Measurements from ENCODE around the gene EFHD1.
"Not testable (repeated sequence)": the region's sequence is repeated elsewhere in the genome, so short reads cannot be mapped to it uniquely, and the experiment has no call there.

The EFHD1 gene

GRCh38 chr2:232689152-232689910 lies 55.9 kb downstream of the EFHD1 start:
- DNase-seq (ENCODE audit: low read depth in 1 of 2, low spot score in 1 of 2) = no peak

DNA sequence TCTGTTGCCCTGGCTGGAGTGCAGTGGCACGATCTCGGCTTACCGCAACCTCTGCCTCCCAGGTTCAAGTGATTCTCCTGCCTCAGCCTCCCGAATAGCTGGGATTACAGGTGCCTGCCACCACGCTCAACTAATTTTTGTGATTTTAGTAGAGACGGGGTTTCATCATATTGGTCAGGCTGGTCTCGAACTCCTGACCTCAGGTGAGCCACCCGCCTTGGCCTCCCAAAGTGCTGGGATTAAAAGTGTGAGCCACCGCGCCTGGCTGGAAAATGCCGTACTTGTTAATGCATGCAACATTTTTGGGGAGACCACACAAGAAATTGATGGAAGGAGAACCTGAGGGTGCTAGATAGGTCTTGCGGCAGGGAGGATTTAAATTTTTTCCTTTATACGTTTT lies 57.7 kb downstream of the EFHD1 start:
- not testable (repeated sequence) for DNase-seq (ENCODE audit: low read depth in 1 of 2, low spot score in 1 of 2)

DNA sequence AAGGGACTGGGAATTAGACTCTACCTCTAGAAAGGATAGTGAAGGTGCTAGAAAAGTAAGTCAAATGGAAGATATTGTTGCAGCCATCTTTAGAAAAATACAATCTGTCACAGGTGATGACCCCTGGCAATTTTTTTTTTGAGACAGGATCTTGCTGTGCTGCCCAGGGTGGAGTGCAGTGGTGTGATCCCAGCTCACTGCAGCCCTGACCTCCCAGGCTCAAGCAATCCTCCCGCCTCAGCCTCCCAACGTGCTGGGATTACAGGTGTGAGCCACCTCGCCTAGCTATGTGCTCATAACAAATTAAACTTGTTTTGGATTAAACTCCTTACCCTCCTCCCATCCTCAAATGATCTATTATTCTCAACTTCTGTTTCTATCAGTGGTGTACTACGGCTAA lies 59.9 kb downstream of the EFHD1 start:
- no peak for DNase-seq (ENCODE audit: low read depth in 1 of 2, low spot score in 1 of 2)

DNA sequence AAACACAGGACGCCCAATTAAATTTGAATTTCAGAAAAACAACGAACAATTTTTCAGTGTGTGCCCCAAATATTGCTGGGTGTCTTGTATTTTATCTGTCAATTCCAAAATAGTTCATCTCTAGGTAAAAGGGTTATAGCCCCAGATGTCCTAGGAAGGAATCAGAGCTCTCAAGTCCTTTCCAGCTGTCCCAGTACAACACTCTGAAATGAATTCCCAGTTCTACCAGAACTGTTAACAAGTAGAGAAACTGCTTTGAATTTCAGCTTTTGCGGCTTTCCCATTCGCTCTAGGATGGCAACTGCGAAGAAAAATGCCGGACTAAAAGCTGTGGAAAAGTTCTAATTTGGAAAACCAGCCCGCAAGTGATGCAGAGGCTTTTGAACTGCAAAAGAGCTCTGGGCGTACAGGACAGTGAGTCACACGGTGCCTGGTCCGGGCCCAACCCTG lies 63.2 kb downstream of the EFHD1 start:
- no peak for DNase-seq (ENCODE audit: low read depth in 1 of 2, low spot score in 1 of 2)

DNA sequence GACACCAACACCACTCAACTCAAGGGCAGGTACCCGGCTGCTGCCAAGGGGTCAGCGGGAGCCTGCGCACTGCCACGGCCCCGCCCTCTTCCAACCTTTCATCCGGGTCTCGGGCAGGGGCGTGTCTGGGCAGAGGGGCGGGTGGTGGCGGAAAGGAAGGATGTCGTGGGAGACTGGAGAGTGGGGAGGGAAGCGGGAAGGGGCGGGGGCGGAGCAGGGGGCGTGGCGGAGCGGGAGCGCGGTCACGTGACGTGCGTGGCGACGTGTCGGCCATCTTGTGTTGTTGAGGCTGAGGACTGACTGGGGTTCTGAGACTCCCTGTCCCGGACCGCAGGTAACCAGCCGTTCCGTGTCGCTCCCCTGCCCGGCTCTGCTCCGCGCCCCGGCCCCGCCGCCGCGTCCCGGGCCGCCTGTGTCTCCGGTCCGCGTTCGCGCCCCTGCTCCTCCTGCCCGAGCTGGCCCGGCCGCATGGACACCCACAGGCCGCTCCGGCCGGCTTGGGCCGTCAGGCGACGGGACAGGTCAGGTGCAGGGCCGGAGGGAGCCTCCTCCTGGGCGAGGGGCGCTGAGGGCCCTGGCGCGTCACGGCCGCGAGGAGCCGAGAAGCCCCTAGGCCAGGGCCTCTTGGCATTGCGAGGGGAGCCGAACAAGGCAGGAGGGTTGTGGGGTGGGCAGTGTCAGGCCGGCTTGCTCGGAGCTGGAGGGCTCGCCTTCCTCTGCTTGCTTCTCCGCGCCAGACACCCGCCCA lies 63.8 kb downstream of the EFHD1 start, which contains the start of gene GIGYF2:
TSS of gene GIGYF2 (plus strand) at position 273 of the 748 bp plus-strand sequence. CDS start 37,867 bp downstream, outside the sequence.
- peak; percentile 89 to 91 for DNase-seq (ENCODE audit: low read depth in 1 of 2, low spot score in 1 of 2)

GRCh38 chr2:232697807-232698110 lies 64.4 kb downstream of the EFHD1 start:
- no peak for DNase-seq (ENCODE audit: low read depth in 1 of 2, low spot score in 1 of 2)

GRCh38 chr2:232698556-232699091 lies 65.2 kb downstream of the EFHD1 start:
- DNase-seq (ENCODE audit: low read depth in 1 of 2, low spot score in 1 of 2) = no peak

DNA sequence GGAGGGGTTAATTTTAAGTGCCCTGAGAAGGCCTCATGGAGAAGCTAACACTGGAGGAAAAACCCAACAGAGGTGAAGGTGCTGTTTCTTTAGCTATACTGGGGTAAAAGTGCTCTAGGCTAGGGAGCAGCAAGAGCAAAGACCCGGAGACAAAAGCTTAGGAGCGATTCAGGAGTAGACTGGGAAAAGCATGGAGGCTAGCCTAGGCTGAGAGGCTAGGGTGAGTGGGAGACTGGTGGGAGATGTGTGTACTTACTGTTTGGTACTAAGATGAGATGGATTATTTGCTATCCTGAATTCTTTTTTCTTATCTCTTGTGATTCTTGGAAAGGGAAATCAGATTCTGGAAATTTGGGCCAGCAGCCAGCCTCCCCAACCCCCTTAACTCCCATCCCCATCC lies 65.7 kb downstream of the EFHD1 start:
- DNase-seq (ENCODE audit: low read depth in 1 of 2, low spot score in 1 of 2) = no peak

GRCh38 chr2:232700154-232700553 lies 66.8 kb downstream of the EFHD1 start:
- DNase-seq (ENCODE audit: low read depth in 1 of 2, low spot score in 1 of 2) = no peak

DNA sequence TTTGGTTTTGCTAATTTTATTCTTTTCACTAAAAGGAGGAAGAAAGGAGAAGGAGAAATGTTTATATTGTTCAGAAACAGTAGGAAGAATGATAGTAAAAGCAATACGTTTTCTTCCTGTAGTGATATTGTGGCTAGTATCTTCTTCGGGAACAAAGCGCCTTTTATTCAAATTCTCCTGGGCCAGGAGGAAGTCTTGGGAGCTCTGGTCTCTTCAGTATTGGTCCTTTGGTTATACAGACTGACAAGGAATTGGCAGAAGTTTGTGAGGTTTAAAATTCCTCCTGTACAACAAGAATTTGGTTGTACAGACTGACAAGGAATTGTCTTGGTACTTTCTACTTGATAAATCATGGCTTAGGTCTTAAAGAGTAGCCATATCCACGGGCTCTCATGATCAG lies 73.7 kb downstream of the EFHD1 start:
- DNase-seq (ENCODE audit: low read depth in 1 of 2, low spot score in 1 of 2) = no peak

DNA sequence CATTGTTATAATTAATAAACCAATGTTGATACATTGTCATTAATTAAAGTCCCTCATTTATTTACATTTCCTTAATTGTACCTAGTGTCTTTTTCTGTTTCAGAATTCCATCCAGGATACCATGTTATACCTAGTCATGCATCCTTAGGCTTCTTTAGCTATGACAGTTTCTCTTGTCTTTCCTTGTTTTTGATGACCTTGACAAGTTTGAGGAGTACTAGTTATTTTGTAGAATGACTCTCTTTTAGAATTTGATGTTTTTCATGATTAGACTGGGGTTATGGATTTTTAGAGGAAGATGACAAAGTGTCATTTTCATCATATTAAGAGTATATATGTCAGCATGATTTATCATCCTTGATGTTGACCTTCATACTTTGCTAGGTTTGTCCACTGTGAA lies 80.1 kb downstream of the EFHD1 start:
- DNase-seq (ENCODE audit: low read depth in 1 of 2, low spot score in 1 of 2) = no peak

DNA sequence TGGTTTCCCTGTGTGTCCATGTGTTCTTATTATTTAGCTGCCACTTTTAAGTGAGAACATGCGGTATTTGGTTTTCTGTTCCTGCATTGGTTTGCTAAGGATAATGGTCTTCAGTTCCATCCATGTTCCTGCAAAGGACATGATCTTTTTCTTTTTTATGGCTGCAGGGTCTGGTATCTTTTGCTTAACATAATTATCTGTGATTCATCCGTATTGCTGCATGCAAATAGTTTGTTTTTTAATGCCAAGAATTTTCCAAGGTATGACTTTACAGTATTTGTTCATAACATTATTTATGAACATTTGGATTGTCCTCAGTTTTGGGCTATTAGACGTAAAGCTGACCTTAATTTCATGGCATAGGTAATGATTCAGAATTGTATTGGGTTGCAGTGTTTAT lies 81.6 kb downstream of the EFHD1 start:
- DNase-seq (ENCODE audit: low read depth in 1 of 2, low spot score in 1 of 2) = no peak

GRCh38 chr2:232720056-232720455 lies 86.7 kb downstream of the EFHD1 start:
- DNase-seq (ENCODE audit: low read depth in 1 of 2, low spot score in 1 of 2) = not testable (repeated sequence)

- no peak for DNase-seq (ENCODE audit: low read depth in 1 of 2, low spot score in 1 of 2)
These were observed 87.9 kb downstream of the EFHD1 start for GRCh38 chr2:232721261-232721660.

GRCh38 chr2:232721882-232722281 lies 88.5 kb downstream of the EFHD1 start:
- DNase-seq (ENCODE audit: low read depth in 1 of 2, low spot score in 1 of 2) = no peak

DNA sequence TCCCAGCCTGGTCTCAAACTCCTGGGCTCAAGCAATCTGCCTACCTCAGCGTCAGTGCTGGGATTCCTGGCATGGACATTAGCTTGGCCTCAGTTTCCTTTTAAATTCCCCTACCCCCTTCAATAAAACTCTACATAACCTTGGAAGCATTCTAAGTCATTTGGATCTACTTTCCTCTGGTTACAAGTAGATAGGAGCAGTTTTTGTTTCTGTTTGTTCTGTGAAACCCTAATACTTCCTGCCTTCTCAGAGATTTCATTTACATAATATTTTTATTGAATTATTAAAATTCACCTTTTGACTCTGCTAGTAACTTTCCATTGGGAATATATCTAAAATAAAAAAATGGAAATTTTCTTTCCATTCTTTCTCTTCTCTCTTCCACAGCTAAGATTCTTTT lies 89.6 kb downstream of the EFHD1 start:
- DNase-seq (ENCODE audit: low read depth in 1 of 2, low spot score in 1 of 2) = no peak

GRCh38 chr2:232728785-232729184 lies 95.4 kb downstream of the EFHD1 start:
- no peak for DNase-seq (ENCODE audit: low read depth in 1 of 2, low spot score in 1 of 2)

DNA sequence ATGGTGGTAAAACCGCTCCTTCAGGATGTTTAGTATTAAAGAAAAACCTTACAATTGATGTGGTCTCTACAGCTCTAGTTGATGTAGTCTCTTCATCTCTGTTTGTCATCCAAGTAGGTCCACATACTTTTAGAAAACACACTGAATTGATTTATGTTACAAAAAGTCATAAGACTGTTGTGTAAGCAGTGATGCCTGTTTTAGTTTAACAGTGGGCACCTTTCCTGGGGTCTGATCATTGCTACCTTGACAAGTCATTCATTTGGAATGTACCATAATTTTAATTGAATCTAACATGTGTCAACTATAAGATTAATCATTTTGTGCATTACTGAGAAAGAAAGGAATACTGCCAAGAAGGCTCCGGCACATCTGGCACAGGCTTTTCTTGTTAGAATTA lies 98.1 kb downstream of the EFHD1 start:
- DNase-seq (ENCODE audit: low read depth in 1 of 2, low spot score in 1 of 2) = no peak
